Liver (tissue), 9 donors: Measurements from ENCODE around the gene HYCC1. TPM values are rescaled to one million over a fixed set of nuclear protein-coding genes. Genes with fewer than 3 reads are reported as not detected.

Experiments used
- DNase-seq: peaks from one replicate; pipeline ENCODE4 v3.0.0-alpha.2; 2017; ENCODE audit warnings: low spot score
- H3K27ac ChIP-seq, 2 donors: one replicate each; pipeline ENCODE4 v1.7.0; 2013; ENCODE audit warnings: inconsistent platforms in 2 of 2, low read length in 2 of 2, control low read depth in 1 of 2, low read depth in 1 of 2, mild to moderate bottlenecking in 1 of 2
- H3K27me3 ChIP-seq, 4 donors: one replicate each; pipeline versions ENCODE4 v1.6.1 to v1.7.0; 2013; ENCODE audit warnings: low read length in 3 of 4, inconsistent platforms in 1 of 4, mild to moderate bottlenecking in 1 of 4, moderate library complexity in 1 of 4; ENCODE audit not compliant: control insufficient read depth in 4 of 4, insufficient read depth in 4 of 4
- H3K36me3 ChIP-seq, 4 donors: one replicate each; pipeline versions ENCODE4 v1.6.1 to v1.7.0; 2013; ENCODE audit warnings: low read length in 3 of 4, mild to moderate bottlenecking in 3 of 4, low read depth in 1 of 4, moderate library complexity in 1 of 4; ENCODE audit not compliant: control insufficient read depth in 4 of 4, insufficient read depth in 3 of 4
- H3K4me1 ChIP-seq, 4 donors: one replicate each; pipeline versions ENCODE4 v1.6.1 to v1.7.0; 2013; ENCODE audit warnings: low read length in 3 of 4, mild to moderate bottlenecking in 3 of 4, moderate library complexity in 1 of 4; ENCODE audit not compliant: control insufficient read depth in 4 of 4, insufficient read depth in 4 of 4
- H3K4me3 ChIP-seq, 3 donors: one replicate each; pipeline versions ENCODE4 v1.6.1 to v1.7.0; 2013; ENCODE audit warnings: low read length in 3 of 3, control low read depth in 1 of 3, low read depth in 1 of 3, mild to moderate bottlenecking in 1 of 3
- H3K9ac ChIP-seq, 2 donors: one replicate each; pipeline ENCODE4 v1.7.0; 2013; ENCODE audit warnings: low read length in 2 of 2, mild to moderate bottlenecking in 2 of 2, moderate library complexity in 2 of 2, control low read depth in 1 of 2, low read depth in 1 of 2
- H3K9me3 ChIP-seq, 4 donors: one replicate each; pipeline versions ENCODE4 v1.6.1 to v1.7.0; 2013; ENCODE audit warnings: low read length in 3 of 4; ENCODE audit not compliant: control insufficient read depth in 4 of 4
- ATF3 ChIP-seq: IDR thresholded peaks from 2 replicates; pipeline ENCODE4 v1.6.1; 2016; ENCODE audit warnings: antibody characterized with exemption
- EGR1 ChIP-seq, 2 donors: IDR thresholded peaks; 2 replicates each; pipeline ENCODE4 v1.6.1; 2016 to 2018; ENCODE audit warnings: antibody characterized with exemption in 2 of 2, low read depth in 2 of 2
- FOXA2 ChIP-seq: IDR thresholded peaks from 2 replicates; pipeline ENCODE4 v1.6.1; 2016; ENCODE audit warnings: antibody characterized with exemption
- GABPA ChIP-seq, 2 donors: IDR thresholded peaks in 1 of 2; conservative IDR thresholded peaks in 1 of 2; 2 replicates each; pipeline ENCODE4 v1.6.1; 2016; ENCODE audit warnings: antibody characterized with exemption in 2 of 2, mild to moderate bottlenecking in 1 of 2, moderate library complexity in 1 of 2
- HNF4A ChIP-seq, 2 donors: conservative IDR thresholded peaks; 2 replicates each; pipeline ENCODE4 v1.6.1; 2016; ENCODE audit warnings: antibody characterized with exemption in 2 of 2, mild to moderate bottlenecking in 2 of 2
- HNF4G ChIP-seq: IDR thresholded peaks from 2 replicates; pipeline ENCODE4 v1.6.1; 2016; ENCODE audit warnings: antibody characterized with exemption
- JUND ChIP-seq, 2 donors: IDR thresholded peaks; 2 replicates each; pipeline ENCODE4 v1.6.1; 2016; ENCODE audit warnings: antibody characterized with exemption in 2 of 2
- NR2F2 ChIP-seq: IDR thresholded peaks from 2 replicates; pipeline ENCODE4 v1.6.1; 2016; ENCODE audit warnings: antibody characterized with exemption
- RAD21 ChIP-seq, 2 donors: IDR thresholded peaks; 2 replicates each; pipeline ENCODE4 v1.6.1; 2016; ENCODE audit warnings: antibody characterized with exemption in 2 of 2, mild to moderate bottlenecking in 2 of 2
- RXRA ChIP-seq, 2 donors: IDR thresholded peaks; 2 replicates each; pipeline ENCODE4 v1.6.1; 2017 to 2018; ENCODE audit warnings: antibody characterized with exemption in 2 of 2, mild to moderate bottlenecking in 1 of 2
- SP1 ChIP-seq: IDR thresholded peaks from 2 replicates; pipeline ENCODE4 v1.6.1; 2018; ENCODE audit warnings: antibody characterized with exemption, mild to moderate bottlenecking
- TAF1 ChIP-seq: conservative IDR thresholded peaks from 2 replicates; pipeline ENCODE4 v1.6.1; 2016; ENCODE audit warnings: antibody characterized with exemption, mild to moderate bottlenecking
- YY1 ChIP-seq: IDR thresholded peaks from 2 replicates; pipeline ENCODE4 v1.6.1; 2016; ENCODE audit warnings: antibody characterized with exemption, mild to moderate bottlenecking
- ZBTB33 ChIP-seq: IDR thresholded peaks from 2 replicates; pipeline ENCODE4 v1.6.1; 2016; ENCODE audit warnings: antibody characterized with exemption
- WGBS: extraction: QIAGEN DNeasy Blood & Tissue Kit; methylation state at CpG from one replicate; pipeline ENCODE4 v1.1.7; 2013; 5-methylcytosine and 5-hydroxymethylcytosine counted together
- polyA plus RNA-seq, 2 donors: library from polyadenylated mRNA; stranded (reverse) in 1 of 2; unstranded in 1 of 2; fragments of 200-250 nt in 1 of 2; fragments of >200 nt in 1 of 2; fragmentation: Nextera tagmentation in 1 of 2; extraction: Ambion mirVana in 1 of 2; gene quantifications; one replicate each; pipeline versions ENCODE4 v1.2.1 to v1.2.3, GENCODE V29; 2013 to 2015
- total RNA-seq, 2 donors: library from RNA; depleted of rRNA; stranded (reverse); fragments of >200 nt; gene quantifications; one replicate each; pipeline ENCODE4 v1.2.3, GENCODE V29; 2014
- TF ChIP-seq, protein P1 (sequence below): IDR thresholded peaks from 2 replicates; pipeline ENCODE4 v1.6.1; 2016; ENCODE audit warnings: antibody characterized with exemption
- TF ChIP-seq, protein P2 (sequence below): IDR thresholded peaks from 2 replicates; pipeline ENCODE4 v1.6.1; 2016; ENCODE audit warnings: antibody characterized with exemption, mild to moderate bottlenecking
- donor health status: healthy.
- donor health status: healthy.
- donor health status: healthy.
- donor health status: healthy.
- donor health status: healthy.

HYCC1 gene
- total and polyA plus RNA-seq, 4 donors, result 5.6 to 19.0 (median 10.6) TPM

DNA sequence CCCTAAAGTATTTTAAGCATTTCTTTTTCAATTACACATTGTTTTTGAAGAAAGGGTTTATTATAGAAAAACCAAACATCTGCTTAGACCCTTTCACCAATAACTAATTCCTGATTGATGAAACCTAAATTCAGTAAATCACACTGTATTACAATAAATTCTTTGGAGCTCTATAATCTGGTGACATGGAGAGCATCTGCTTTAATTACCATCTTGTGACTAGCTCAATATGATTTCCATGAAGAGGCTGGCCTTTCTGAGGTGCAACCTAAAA is 9.7 kb downstream of the HYCC1 start:
- no peak for DNase-seq
- Histone ChIP-seq H3K27me3 (no peaks in the 10 kb centered on the region), H3K9me3 (no peaks in the 10 kb centered on the region), H3K4me3 (no peak overlapping the region), H3K27ac (no peak overlapping the region), H3K9ac (no peak overlapping the region), H3K36me3 (no peaks in the 10 kb centered on the region), H3K4me1 (peaks cover 0 to 3% (median 0%) of the 10 kb centered on the region in 4 donors)
- TF ChIP-seq GABPA (IDR thresholded peaks at IDR 0.05 in 1 of 2, conservative IDR thresholded peaks at IDR 0.05 in 1 of 2), result no peak
- TF ChIP-seq RAD21 (IDR thresholded peaks at IDR 0.05), result no peak
- TF ChIP-seq HNF4G, result no peak
- no peak for TF ChIP-seq TAF1
- no peak for TF ChIP-seq NR2F2
- no peak for TF ChIP-seq ATF3

DNA sequence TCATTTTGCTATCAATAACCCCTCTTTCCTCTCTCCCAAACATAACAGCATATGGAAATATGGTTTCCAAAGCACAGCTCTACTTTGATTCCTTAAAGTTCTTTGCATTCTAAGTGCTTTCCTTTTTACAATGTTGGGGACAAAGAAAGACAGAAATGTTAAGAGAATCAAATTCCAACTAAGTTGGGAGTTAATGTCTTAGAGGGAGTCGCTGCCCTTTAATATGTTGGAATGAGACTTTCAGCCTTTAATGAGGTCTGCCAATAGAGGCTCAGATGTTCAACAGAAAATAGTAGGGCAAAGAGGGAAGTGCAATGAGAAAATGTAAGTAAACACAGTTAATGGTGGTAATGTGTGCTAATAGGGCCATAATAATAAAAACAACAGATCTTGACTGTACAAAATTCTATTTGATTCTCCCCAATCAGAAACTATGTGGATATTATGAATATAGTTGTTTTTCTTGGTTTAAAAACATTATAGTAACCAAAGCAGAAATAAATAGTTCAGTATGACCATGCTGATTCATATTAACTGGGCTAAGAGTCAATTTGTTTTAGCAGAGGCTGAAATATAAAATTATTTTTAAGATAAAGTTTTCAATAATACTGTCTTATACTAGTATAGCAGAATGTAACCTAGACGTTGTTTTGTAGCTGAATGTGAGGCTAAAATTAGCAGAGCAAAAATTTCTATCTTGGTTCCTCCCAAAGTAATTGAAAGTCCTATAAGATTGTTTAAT is 10.3 kb downstream of the HYCC1 start:
- peaks cover 0 to 3% (median under 1%) of the 10 kb centered on the region in 4 donors for H3K4me1 ChIP-seq
- no peak overlapping the region for H3K4me3 ChIP-seq
- H3K36me3 ChIP-seq, result no peaks in the 10 kb centered on the region
- no peak overlapping the region for H3K27ac ChIP-seq
- H3K9me3 ChIP-seq, result no peaks in the 10 kb centered on the region
- no peak for DNase-seq
- H3K9ac ChIP-seq, result no peak overlapping the region
- TF ChIP-seq FOXA2 (no peak), RAD21 (IDR thresholded peaks at IDR 0.05) (no peak), TAF1 (no peak), HNF4G (no peak), JUND (IDR thresholded peaks at IDR 0.05) (no peak), ATF3 (no peak), RXRA (IDR thresholded peaks at IDR 0.05) (no peak), ZBTB33 (no peak), EGR1 (IDR thresholded peaks at IDR 0.05; ENCODE audit: low read depth in 2 of 2) (no peak), SP1 (no peak), HNF4A (conservative IDR thresholded peaks at IDR 0.05) (no peak), YY1 (no peak), NR2F2 (no peak), GABPA (IDR thresholded peaks at IDR 0.05 in 1 of 2, conservative IDR thresholded peaks at IDR 0.05 in 1 of 2) (no peak)
- TF ChIP-seq, protein P1, sequence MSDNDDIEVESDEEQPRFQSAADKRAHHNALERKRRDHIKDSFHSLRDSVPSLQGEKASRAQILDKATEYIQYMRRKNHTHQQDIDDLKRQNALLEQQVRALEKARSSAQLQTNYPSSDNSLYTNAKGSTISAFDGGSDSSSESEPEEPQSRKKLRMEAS, result no peak
- TF ChIP-seq, protein P2, sequence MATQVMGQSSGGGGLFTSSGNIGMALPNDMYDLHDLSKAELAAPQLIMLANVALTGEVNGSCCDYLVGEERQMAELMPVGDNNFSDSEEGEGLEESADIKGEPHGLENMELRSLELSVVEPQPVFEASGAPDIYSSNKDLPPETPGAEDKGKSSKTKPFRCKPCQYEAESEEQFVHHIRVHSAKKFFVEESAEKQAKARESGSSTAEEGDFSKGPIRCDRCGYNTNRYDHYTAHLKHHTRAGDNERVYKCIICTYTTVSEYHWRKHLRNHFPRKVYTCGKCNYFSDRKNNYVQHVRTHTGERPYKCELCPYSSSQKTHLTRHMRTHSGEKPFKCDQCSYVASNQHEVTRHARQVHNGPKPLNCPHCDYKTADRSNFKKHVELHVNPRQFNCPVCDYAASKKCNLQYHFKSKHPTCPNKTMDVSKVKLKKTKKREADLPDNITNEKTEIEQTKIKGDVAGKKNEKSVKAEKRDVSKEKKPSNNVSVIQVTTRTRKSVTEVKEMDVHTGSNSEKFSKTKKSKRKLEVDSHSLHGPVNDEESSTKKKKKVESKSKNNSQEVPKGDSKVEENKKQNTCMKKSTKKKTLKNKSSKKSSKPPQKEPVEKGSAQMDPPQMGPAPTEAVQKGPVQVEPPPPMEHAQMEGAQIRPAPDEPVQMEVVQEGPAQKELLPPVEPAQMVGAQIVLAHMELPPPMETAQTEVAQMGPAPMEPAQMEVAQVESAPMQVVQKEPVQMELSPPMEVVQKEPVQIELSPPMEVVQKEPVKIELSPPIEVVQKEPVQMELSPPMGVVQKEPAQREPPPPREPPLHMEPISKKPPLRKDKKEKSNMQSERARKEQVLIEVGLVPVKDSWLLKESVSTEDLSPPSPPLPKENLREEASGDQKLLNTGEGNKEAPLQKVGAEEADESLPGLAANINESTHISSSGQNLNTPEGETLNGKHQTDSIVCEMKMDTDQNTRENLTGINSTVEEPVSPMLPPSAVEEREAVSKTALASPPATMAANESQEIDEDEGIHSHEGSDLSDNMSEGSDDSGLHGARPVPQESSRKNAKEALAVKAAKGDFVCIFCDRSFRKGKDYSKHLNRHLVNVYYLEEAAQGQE, result no peak
- H3K27me3 ChIP-seq, result no peaks in the 10 kb centered on the region
- WGBS, result 83% methylated on average over 2 of the region's 2 CpGs
